Colonic mucosa (tissue), 4 donors: Measurements from ENCODE around the gene CERS1. TPM values are rescaled to one million over a fixed set of nuclear protein-coding genes. Genes with fewer than 3 reads are reported as not detected.
"Not testable (repeated sequence)": the region's sequence is repeated elsewhere in the genome, so short reads cannot be mapped to it uniquely, and the experiment has no call there.

Experiments
- DNase-seq: peaks from one replicate; pipeline ENCODE4 v3.0.0-alpha.2; 2020
- H3K27ac ChIP-seq: fragments of 200-600 bp; one replicate; pipeline ENCODE4 v1.8.0; 2021
- H3K27me3 ChIP-seq: fragments of 200-600 bp; one replicate; pipeline ENCODE4 v1.8.0; 2021
- H3K36me3 ChIP-seq: fragments of 200-600 bp; one replicate; pipeline ENCODE4 v1.8.0; 2021
- H3K4me1 ChIP-seq: fragments of 200-600 bp; one replicate; pipeline ENCODE4 v1.8.0; 2021; ENCODE audit warnings: mild to moderate bottlenecking
- H3K4me3 ChIP-seq: fragments of 200-600 bp; one replicate; pipeline ENCODE4 v1.8.0; 2021
- H3K9ac ChIP-seq, 2 donors: one replicate each; pipeline ENCODE4 v1.7.0; 2013; ENCODE audit warnings: control low read depth in 2 of 2, low read depth in 2 of 2, low read length in 2 of 2
- H3K9me3 ChIP-seq: fragments of 200-600 bp; one replicate; pipeline ENCODE4 v1.8.0; 2021
- CTCF ChIP-seq: fragments of 200-600 bp; IDR thresholded peaks from one replicate; pipeline ENCODE4 v1.8.0; 2022; ENCODE audit warnings: antibody characterized with exemption, mild to moderate bottlenecking
- intact Hi-C: fragments of 100-400 bp; cut with DNase I; formaldehyde crosslinking; loops from one replicate; pipeline ENCODE4 v1.14.1; 2022
- total RNA-seq, 2 donors: library from RNA; stranded (reverse); fragmentation: NEBNext Ultra II Directional in 1 of 2; extraction: Animal tissue kit (Norgen Biotek cat#: 25700) in 1 of 2; gene quantifications; one replicate each; pipeline ENCODE4 v1.2.1, GENCODE V29; 2021
- donor health status: healthy.
- donor health status: DM: no; HTN: no; CAD: no.
- donor health status: DM: no; HTN: no; CAD: no.

CERS1 gene
- total RNA-seq, 2 donors from 2014 or later: 0.15 to 0.58 TPM

- H3K4me1 ChIP-seq: peaks cover 14% of the 10 kb centered on the region
- no peak overlapping the region for H3K27ac ChIP-seq
- no peaks in the 10 kb centered on the region for H3K9me3 ChIP-seq
- no peaks in the 10 kb centered on the region for H3K27me3 ChIP-seq
- H3K9ac ChIP-seq: no peak overlapping the region
- DNase-seq: no peak
- H3K36me3 ChIP-seq: no peaks in the 10 kb centered on the region
- no peak for TF ChIP-seq CTCF
- intact Hi-C loops: no loop called here
- H3K4me3 ChIP-seq: no peak overlapping the region
These were observed 25.6 kb upstream of the CERS1 start for GRCh38 chr19:18921593-18921992.

GRCh38 chr19:18920400-18920799 is 24.4 kb upstream of the CERS1 start:
- no peak for DNase-seq
- no peaks in the 10 kb centered on the region for H3K27me3 ChIP-seq
- H3K4me1 ChIP-seq: peaks cover 14% of the 10 kb centered on the region
- TF ChIP-seq CTCF: no peak
- peak overlapping the region; percentile 97 for H3K4me3 ChIP-seq
- H3K27ac ChIP-seq: no peak overlapping the region
- no peaks in the 10 kb centered on the region for H3K36me3 ChIP-seq
- H3K9ac ChIP-seq: peak overlapping the region; percentile 70 to 88
- H3K9me3 ChIP-seq: no peaks in the 10 kb centered on the region
- intact Hi-C loops: no loop called here

GRCh38 chr19:18919900-18920214 is 23.9 kb upstream of the CERS1 start:
- H3K9me3 ChIP-seq: no peaks in the 10 kb centered on the region
- no peaks in the 10 kb centered on the region for H3K27me3 ChIP-seq
- H3K36me3 ChIP-seq: no peaks in the 10 kb centered on the region
- H3K9ac ChIP-seq: peak overlapping the region; percentile 70 to 88
- H3K4me3 ChIP-seq: peak overlapping the region; percentile 97
- intact Hi-C loops: no loop called here
- TF ChIP-seq CTCF: no peak
- H3K27ac ChIP-seq: peak overlapping the region; percentile 28
- no peak for DNase-seq
- peaks cover 14% of the 10 kb centered on the region for H3K4me1 ChIP-seq

GRCh38 chr19:18919086-18919899 is 23.3 kb upstream of the CERS1 start, which contains the start of the genes COPE and DDX49:
TSS of gene COPE (minus strand) at chr19:18919387. CDS start at chr19:18919348, 39 bp downstream.
TSS of gene DDX49 (plus strand) at chr19:18919715. CDS start at chr19:18919742, 27 bp downstream.
- peak; percentile 98 for DNase-seq
- Histone ChIP-seq H3K9ac (peak within 1 kb of the TSS; percentile 76 to 97), H3K27me3 (no peaks in the 10 kb centered on the region), H3K4me1 (peaks cover 14% of the 10 kb centered on the region), H3K27ac (peak within 1 kb of the TSS; percentile 84), H3K9me3 (no peaks in the 10 kb centered on the region), H3K36me3 (no peaks in the 10 kb centered on the region), H3K4me3 (peak within 1 kb of the TSS; percentile 97)
- intact Hi-C loops: no loop called here
- no peak for TF ChIP-seq CTCF

- DNase-seq, H3K27ac ChIP-seq, H3K36me3 ChIP-seq, H3K9ac ChIP-seq, H3K9me3 ChIP-seq, H3K27me3 ChIP-seq, intact Hi-C loops: not testable (repeated sequence)
- H3K4me1 ChIP-seq: peaks cover 14% of the 10 kb centered on the region
- peak overlapping the region; percentile 97 for H3K4me3 ChIP-seq
These were observed 21.6 kb upstream of the CERS1 start for GRCh38 chr19:18917593-18917992.

- intact Hi-C loops: no loop called here
These were observed 19.7 kb upstream of the CERS1 start for GRCh38 chr19:18915639-18916038.

More at GRCh38 chr19:18915639-18916038, 19.7 kb upstream of the CERS1 start:
- Histone ChIP-seq H3K27ac (no peak overlapping the region), H3K36me3 (no peaks in the 10 kb centered on the region), H3K4me3 (no peak overlapping the region), H3K27me3 (no peaks in the 10 kb centered on the region), H3K9me3 (no peaks in the 10 kb centered on the region), H3K9ac (no peak overlapping the region), H3K4me1 (peaks cover 14% of the 10 kb centered on the region)
- DNase-seq: peak; percentile 51
- TF ChIP-seq CTCF: no peak
